Measurements from ENCODE around the gene LIG1.

GRCh38 chr19:48154003-48154402, 16.1 kb downstream of the LIG1 start:
- TF ChIP-seq CTCF (IDR thresholded peaks at IDR 0.05) (no peak), POLR2A (IDR thresholded peaks at IDR 0.05) (no peak)
